ENCODE data around the gene MORC3. TPM values are rescaled to one million over a fixed set of nuclear protein-coding genes. Genes with fewer than 3 reads are reported as not detected.

The MORC3 gene
- total and polyA plus RNA-seq, 2 donors (not counting 1 experiment from before 2014, with no cell fraction given) = 44.9 to 104 TPM

- ChIA-PET CTCF (interaction anchor here (1.4 to 1.7 kb wide), 2 partner anchors 10 to 507 kb away, joined by 3 to 7 read pairs; no protein-coding TSS in a partner anchor), POLR2A (no interaction called here)
- no peaks in the 10 kb centered on the region for H4K20me1 ChIP-seq (ENCODE audit: control insufficient read depth, insufficient read depth, low read length, poor library complexity, severe bottlenecking)
- H2AFZ ChIP-seq (ENCODE audit: insufficient read depth, low read depth, low read length, poor library complexity, severe bottlenecking) = no peak overlapping the region
- no peak overlapping the region for H3K9ac ChIP-seq (ENCODE audit: low read length)
- H3K4me3 ChIP-seq (ENCODE audit: control extremely low read depth in 1 of 5, extremely low read depth in 1 of 5, insufficient read depth in 1 of 5, low read depth in 2 of 5, low read length in 4 of 5) = no peak overlapping the region
- no peaks in the 10 kb centered on the region for H3K79me2 ChIP-seq (ENCODE audit: control insufficient read depth, insufficient read depth, low read length)
- DNase-seq (peak; percentile 52), ATAC-seq (ENCODE audit: low read depth) (peak; percentile 58)
- H3K27me3 ChIP-seq (replicated peaks in 1 of 4; ENCODE audit: control extremely low read depth in 1 of 4, control insufficient read depth in 3 of 4, insufficient read depth in 4 of 4, low read length in 3 of 4) = no peaks in the 10 kb centered on the region
- peaks cover 0 to 2% of the 10 kb centered on the region in 2 experiments for H3K36me3 ChIP-seq (replicated peaks in 1 of 2; ENCODE audit: control extremely low read depth in 1 of 2, control insufficient read depth in 1 of 2, extremely low read depth in 1 of 2, insufficient read depth in 2 of 2, low read length in 1 of 2)
- no peaks in the 10 kb centered on the region for H3K9me3 ChIP-seq (ENCODE audit: control extremely low read depth in 1 of 3, control insufficient read depth in 2 of 3, insufficient read depth in 1 of 3, low read length in 2 of 3)
- H3K4me3 Mint-ChIP-seq = no peak overlapping the region
- H3K4me1 Mint-ChIP-seq = peaks cover 1% of the 10 kb centered on the region
- TF ChIP-seq CTCF (IDR thresholded peaks at IDR 0.05) (peak; percentile 62), EZH2 (IDR thresholded peaks at IDR 0.05; ENCODE audit: borderline replicate concordance, insufficient read depth, low read depth, low read length, poor library complexity, severe bottlenecking) (no peak)
- WGBS (ENCODE audit: insufficient coverage) = 20% methylated on average over 2 of the region's 8 CpGs
- H3K9me3 Mint-ChIP-seq (ENCODE audit: insufficient read depth) = no peaks in the 10 kb centered on the region
- no peak overlapping the region for H3K27ac ChIP-seq (ENCODE audit: low read length in 2 of 2)
- no peaks in the 10 kb centered on the region for H3K4me1 ChIP-seq (ENCODE audit: control insufficient read depth in 2 of 2, insufficient read depth in 2 of 2, low read length in 2 of 2)
- no peak overlapping the region for H3K27ac Mint-ChIP-seq
- intact Hi-C loops (cut with micrococcal nuclease) = loop anchor here (1.0 kb wide), 1 partner anchor 10 kb away; no protein-coding TSS in a partner anchor
- H3K27me3 Mint-ChIP-seq = no peaks in the 10 kb centered on the region
- H3K4me2 ChIP-seq (replicated peaks; ENCODE audit: low read depth, low read length, poor library complexity, severe bottlenecking) = no peak overlapping the region
Measured at GRCh38 chr21:36419996-36420395, 100.0 kb downstream of the MORC3 start.

GRCh38 chr21:36420571-36421339 is 100.8 kb downstream of the MORC3 start:
- H3K4me3 ChIP-seq (ENCODE audit: control extremely low read depth in 1 of 5, extremely low read depth in 1 of 5, insufficient read depth in 1 of 5, low read depth in 2 of 5, low read length in 4 of 5) = no peak overlapping the region
- H3K4me3 Mint-ChIP-seq = no peak overlapping the region
- POLR2A ChIA-PET = no interaction called here
- no peaks in the 10 kb centered on the region for H3K9me3 Mint-ChIP-seq (ENCODE audit: insufficient read depth)
- H3K9ac ChIP-seq (ENCODE audit: low read length) = no peak overlapping the region
- ATAC-seq (ENCODE audit: low read depth) (no peak), DNase-seq (no peak)
- H3K4me2 ChIP-seq (replicated peaks; ENCODE audit: low read depth, low read length, poor library complexity, severe bottlenecking) = no peak overlapping the region
- no peaks in the 10 kb centered on the region for H4K20me1 ChIP-seq (ENCODE audit: control insufficient read depth, insufficient read depth, low read length, poor library complexity, severe bottlenecking)
- H3K27ac Mint-ChIP-seq = no peak overlapping the region
- no peaks in the 10 kb centered on the region for H3K27me3 ChIP-seq (replicated peaks in 1 of 4; ENCODE audit: control extremely low read depth in 1 of 4, control insufficient read depth in 3 of 4, insufficient read depth in 4 of 4, low read length in 3 of 4)
- no peak for TF ChIP-seq CTCF (IDR thresholded peaks at IDR 0.05)
- no peak for TF ChIP-seq EZH2 (IDR thresholded peaks at IDR 0.05; ENCODE audit: borderline replicate concordance, insufficient read depth, low read depth, low read length, poor library complexity, severe bottlenecking)
- CTCF ChIA-PET = interaction anchor here (1.4 to 1.7 kb wide), 2 partner anchors 9 to 506 kb away, joined by 3 to 7 read pairs; no protein-coding TSS in a partner anchor
- peaks cover 1% of the 10 kb centered on the region for H3K4me1 Mint-ChIP-seq
- H3K27me3 Mint-ChIP-seq = no peaks in the 10 kb centered on the region
- no peaks in the 10 kb centered on the region for H3K9me3 ChIP-seq (ENCODE audit: control extremely low read depth in 1 of 3, control insufficient read depth in 2 of 3, insufficient read depth in 1 of 3, low read length in 2 of 3)
- H3K36me3 ChIP-seq (replicated peaks in 1 of 2; ENCODE audit: control extremely low read depth in 1 of 2, control insufficient read depth in 1 of 2, extremely low read depth in 1 of 2, insufficient read depth in 2 of 2, low read length in 1 of 2) = peaks cover 0 to 2% of the 10 kb centered on the region in 2 experiments
- no peak overlapping the region for H2AFZ ChIP-seq (ENCODE audit: insufficient read depth, low read depth, low read length, poor library complexity, severe bottlenecking)
- WGBS (ENCODE audit: insufficient coverage) = 96% methylated on average over 17 of the region's 18 CpGs
- H3K4me1 ChIP-seq (ENCODE audit: control insufficient read depth in 2 of 2, insufficient read depth in 2 of 2, low read length in 2 of 2) = no peaks in the 10 kb centered on the region
- H3K27ac ChIP-seq (ENCODE audit: low read length in 2 of 2) = no peak overlapping the region
- no peaks in the 10 kb centered on the region for H3K79me2 ChIP-seq (ENCODE audit: control insufficient read depth, insufficient read depth, low read length)
- intact Hi-C loops (cut with micrococcal nuclease) = loop anchor here (1.0 kb wide), 1 partner anchor 10 kb away; no protein-coding TSS in a partner anchor

Data from B cell (primary cell).